IPS DF 6.9 (cell line): ENCODE results near the gene TNS1.

Experiments
- DNase-seq: peaks from one replicate; pipeline ENCODE4 v3.0.0-alpha.2; 2013; ENCODE audit warnings: low read depth, low spot score
- H3K27ac ChIP-seq: one replicate; pipeline ENCODE4 v1.5.1; 2013; ENCODE audit warnings: low read length, control low read depth
- H3K27me3 ChIP-seq: 2 replicates; pipeline ENCODE4 v1.6.1; 2013; ENCODE audit warnings: mild to moderate bottlenecking, low read length; ENCODE audit not compliant: control insufficient read depth, insufficient read depth
- H3K36me3 ChIP-seq: 2 replicates; pipeline ENCODE4 v1.6.1; 2013; ENCODE audit warnings: low read length; ENCODE audit not compliant: control insufficient read depth, insufficient read depth
- H3K4me1 ChIP-seq: 2 replicates; pipeline ENCODE4 v1.6.1; 2013; ENCODE audit warnings: low read length; ENCODE audit not compliant: control insufficient read depth, insufficient read depth
- H3K4me3 ChIP-seq: 2 replicates; pipeline ENCODE4 v1.5.1; 2013; ENCODE audit warnings: mild to moderate bottlenecking, low read length
- H3K9me3 ChIP-seq: 2 replicates; pipeline ENCODE4 v1.6.1; 2013; ENCODE audit warnings: low read length, inconsistent platforms; ENCODE audit not compliant: control insufficient read depth, insufficient read depth
- WGBS: extraction: QIAGEN DNeasy Blood & Tissue Kit; methylation state at CpG from one replicate; pipeline ENCODE4 v1.1.7; 2013; ENCODE audit warnings: mixed read lengths, missing lambda C conversion rate; ENCODE audit not compliant: insufficient read length, insufficient coverage; 5-methylcytosine and 5-hydroxymethylcytosine counted together

TNS1 gene

DNA sequence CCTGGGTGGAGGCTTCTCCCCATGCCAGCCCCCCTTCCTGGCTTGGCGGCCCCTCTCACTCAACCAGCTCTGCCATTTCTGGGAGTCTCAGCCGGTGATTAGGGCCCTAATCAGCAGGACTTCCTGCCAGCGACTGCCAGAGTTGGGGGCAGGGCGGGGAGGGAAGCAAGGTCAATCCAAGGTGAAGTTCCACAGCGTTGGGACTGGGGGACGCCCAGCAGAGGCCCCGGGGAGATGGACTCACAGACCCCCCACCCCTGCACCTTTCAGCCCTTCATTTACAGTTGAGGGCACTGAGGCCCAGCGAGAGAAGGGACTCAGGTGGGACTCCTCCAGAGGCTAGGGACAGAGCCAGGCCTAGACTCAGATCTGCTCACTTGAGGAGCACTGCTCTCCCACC is 65.3 kb downstream of the TNS1 start:
- H3K4me1 ChIP-seq = peaks cover 12% of the 10 kb centered on the region
- no peak overlapping the region for H3K4me3 ChIP-seq
- no CpG with 5 or more reads among the region's 8 CpGs for WGBS

GRCh38 chr2:217936952-217937351 is 65.8 kb downstream of the TNS1 start:
- Histone ChIP-seq H3K27me3 (no peaks in the 10 kb centered on the region), H3K27ac (no peak overlapping the region), H3K4me1 (peaks cover 12% of the 10 kb centered on the region), H3K9me3 (no peaks in the 10 kb centered on the region), H3K4me3 (no peak overlapping the region), H3K36me3 (no peaks in the 10 kb centered on the region)
- WGBS = no CpG with 5 or more reads among the region's 10 CpGs
- DNase-seq = no peak

More for the DNA sequence above, 65.3 kb downstream of the TNS1 start:
- no peaks in the 10 kb centered on the region for H3K36me3 ChIP-seq
- no peak for DNase-seq
- H3K27ac ChIP-seq = no peak overlapping the region
- no peaks in the 10 kb centered on the region for H3K27me3 ChIP-seq
- H3K9me3 ChIP-seq = no peaks in the 10 kb centered on the region

DNA sequence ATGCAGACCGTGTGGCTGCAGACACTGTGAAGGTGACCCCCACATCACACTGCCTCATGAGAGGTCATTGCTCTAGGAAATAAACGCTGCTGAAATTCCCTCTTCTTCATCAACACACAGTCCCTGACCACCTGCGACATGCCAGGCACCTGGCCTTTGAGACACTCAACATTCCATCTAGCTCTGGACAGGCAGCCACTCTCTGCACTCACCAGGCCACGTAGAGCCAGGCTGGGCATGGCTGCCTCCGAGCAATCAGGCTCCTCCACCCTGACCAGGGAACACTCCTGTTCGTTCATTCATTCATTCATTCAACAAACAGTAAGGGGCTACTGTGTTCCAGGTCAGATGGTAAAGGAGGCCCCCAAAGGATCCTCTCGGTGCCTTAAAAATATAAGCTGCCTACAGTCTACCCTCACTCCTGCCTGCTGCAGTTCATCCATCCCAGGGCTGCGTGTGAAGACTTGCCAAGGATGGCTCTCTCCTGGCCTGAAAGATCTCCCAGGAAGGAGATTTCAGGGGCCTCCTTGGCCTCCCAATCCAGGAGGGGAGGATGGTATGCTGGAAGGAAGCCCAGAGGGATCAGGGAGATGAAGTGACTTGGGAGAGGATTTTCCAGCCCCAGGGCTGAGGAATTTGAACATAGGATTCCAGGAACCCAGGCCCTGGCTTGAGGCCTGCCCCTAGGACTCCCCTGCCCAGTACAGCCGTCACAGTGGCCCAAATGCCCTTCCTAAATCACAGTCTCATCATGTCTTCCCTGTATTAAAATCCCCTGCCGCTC is 66.7 kb downstream of the TNS1 start:
- Histone ChIP-seq H3K27ac (no peak overlapping the region), H3K9me3 (no peaks in the 10 kb centered on the region), H3K4me1 (peaks cover 12% of the 10 kb centered on the region), H3K4me3 (no peak overlapping the region), H3K27me3 (no peaks in the 10 kb centered on the region), H3K36me3 (no peaks in the 10 kb centered on the region)
- WGBS = no CpG with 5 or more reads among the region's 10 CpGs
- no peak for DNase-seq

- DNase-seq = no peak
- Histone ChIP-seq H3K4me1 (peaks cover 12% of the 10 kb centered on the region), H3K27ac (no peak overlapping the region), H3K27me3 (no peaks in the 10 kb centered on the region), H3K36me3 (no peaks in the 10 kb centered on the region), H3K9me3 (no peaks in the 10 kb centered on the region), H3K4me3 (no peak overlapping the region)
- WGBS = no CpG with 5 or more reads among the region's 7 CpGs
These were observed 67.4 kb downstream of the TNS1 start for GRCh38 chr2:217935235-217935879.

- Histone ChIP-seq H3K27me3 (no peaks in the 10 kb centered on the region), H3K36me3 (no peaks in the 10 kb centered on the region), H3K9me3 (no peaks in the 10 kb centered on the region), H3K4me3 (no peak overlapping the region), H3K27ac (no peak overlapping the region), H3K4me1 (peaks cover 12% of the 10 kb centered on the region)
- no CpG with 5 or more reads among the region's 13 CpGs for WGBS
- DNase-seq = no peak
These were observed 68.3 kb downstream of the TNS1 start for GRCh38 chr2:217934321-217935131.

DNA sequence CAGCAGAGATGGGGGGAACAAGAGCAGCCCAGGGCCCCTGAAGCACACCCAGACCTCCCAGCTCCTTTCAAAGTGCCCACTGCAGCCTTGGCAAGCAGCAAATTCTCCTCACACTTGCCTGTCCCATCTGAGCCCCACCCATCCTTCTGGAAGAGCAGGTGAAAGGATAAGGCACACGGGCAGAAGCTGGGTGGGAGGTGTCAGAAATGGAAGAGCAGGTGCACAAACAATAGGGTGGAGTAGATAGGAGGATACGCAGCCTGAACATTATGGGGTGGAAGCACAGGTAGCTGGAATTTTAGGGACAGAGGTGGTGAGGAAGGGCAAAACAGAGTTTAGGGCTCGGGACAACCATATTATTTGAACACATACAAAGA is 69.2 kb downstream of the TNS1 start:
- no peak for DNase-seq
- H3K4me1 ChIP-seq = peaks cover 14% of the 10 kb centered on the region
- H3K9me3 ChIP-seq = no peaks in the 10 kb centered on the region
- H3K36me3 ChIP-seq = no peaks in the 10 kb centered on the region
- H3K4me3 ChIP-seq = no peak overlapping the region
- no CpG with 5 or more reads among the region's 3 CpGs for WGBS
- no peaks in the 10 kb centered on the region for H3K27me3 ChIP-seq
- H3K27ac ChIP-seq = no peak overlapping the region

DNA sequence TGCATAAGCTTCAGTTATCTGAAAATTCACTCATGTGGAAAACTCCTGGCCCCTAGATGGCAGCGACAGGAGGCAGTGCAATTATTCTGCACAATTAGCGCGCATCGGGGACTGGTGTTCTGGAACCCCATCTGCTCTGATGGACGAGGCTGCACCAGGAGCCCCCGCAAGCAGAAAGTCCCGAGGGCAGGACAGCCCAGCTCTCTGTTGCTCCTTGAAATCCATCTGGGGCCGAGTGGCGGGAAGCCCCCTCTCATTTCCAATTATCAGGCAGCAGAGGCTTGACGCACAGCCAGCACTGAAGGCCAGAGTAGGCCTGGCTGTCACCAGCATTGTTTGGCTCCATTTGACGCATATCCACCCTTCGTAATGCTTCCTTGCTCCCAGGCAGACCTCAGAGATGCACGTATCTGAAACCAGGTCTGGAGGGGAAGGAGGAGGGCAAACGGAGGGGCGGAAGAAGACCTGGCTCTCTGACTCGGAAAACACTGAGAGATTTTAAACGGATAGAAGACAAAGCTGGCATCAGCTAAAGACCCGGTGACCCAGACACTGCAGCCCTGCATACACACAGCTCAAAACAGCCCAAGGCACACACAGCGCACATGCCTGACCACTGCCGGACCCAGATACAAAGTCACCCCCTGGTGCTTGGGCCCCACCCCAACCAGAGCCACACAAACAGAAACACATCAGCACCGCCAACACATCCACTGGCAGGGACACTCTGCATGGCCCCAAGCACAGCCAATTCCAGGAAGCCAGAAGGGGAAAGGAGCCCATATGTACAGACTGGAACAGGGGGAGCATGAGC is 69.8 kb downstream of the TNS1 start:
- no peak for DNase-seq
- no peaks in the 10 kb centered on the region for H3K36me3 ChIP-seq
- H3K27me3 ChIP-seq = no peaks in the 10 kb centered on the region
- H3K27ac ChIP-seq = no peak overlapping the region
- no peaks in the 10 kb centered on the region for H3K9me3 ChIP-seq
- no CpG with 5 or more reads among the region's 21 CpGs for WGBS
- peaks cover 14% of the 10 kb centered on the region for H3K4me1 ChIP-seq
- H3K4me3 ChIP-seq = no peak overlapping the region

DNA sequence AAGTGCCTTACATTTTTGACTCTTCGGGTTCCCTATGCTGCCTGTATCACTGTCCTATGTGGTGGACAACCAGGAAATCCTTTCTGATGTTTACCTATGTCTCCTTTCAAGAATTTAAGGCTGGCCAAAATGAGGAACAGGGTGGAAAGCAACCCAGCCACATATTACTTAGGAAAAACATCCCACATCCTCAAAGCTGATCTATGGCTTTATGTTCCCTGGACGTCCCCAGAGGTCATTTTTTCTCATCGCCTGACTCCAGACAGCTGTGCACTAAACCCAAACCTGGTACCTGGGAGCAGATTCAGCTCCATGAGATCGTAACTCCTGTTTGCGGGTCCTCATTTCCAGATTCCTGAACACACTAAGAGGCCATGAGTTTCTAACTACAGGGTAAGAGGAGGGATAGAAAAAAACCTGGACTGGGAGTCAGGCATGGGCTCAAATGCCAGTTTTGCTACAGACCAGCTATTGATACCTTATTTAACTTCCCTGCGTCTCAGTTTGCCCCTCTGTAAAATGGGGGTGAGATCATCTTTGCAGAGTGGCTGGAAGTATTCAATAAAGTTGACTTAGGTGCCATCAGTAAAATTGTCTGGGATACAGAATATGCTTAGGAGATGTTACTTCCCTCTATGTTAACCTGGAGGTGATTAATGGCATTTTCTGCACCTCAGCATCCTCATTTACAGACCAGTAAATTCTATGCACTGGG is 70.8 kb downstream of the TNS1 start:
- Histone ChIP-seq H3K27ac (no peak overlapping the region), H3K27me3 (no peaks in the 10 kb centered on the region), H3K36me3 (no peaks in the 10 kb centered on the region), H3K9me3 (no peaks in the 10 kb centered on the region), H3K4me3 (no peak overlapping the region), H3K4me1 (peaks cover 11% of the 10 kb centered on the region; the same call in 1 of the 2 replicates)
- no CpG with 5 or more reads among the region's 6 CpGs for WGBS
- no peak for DNase-seq

DNA sequence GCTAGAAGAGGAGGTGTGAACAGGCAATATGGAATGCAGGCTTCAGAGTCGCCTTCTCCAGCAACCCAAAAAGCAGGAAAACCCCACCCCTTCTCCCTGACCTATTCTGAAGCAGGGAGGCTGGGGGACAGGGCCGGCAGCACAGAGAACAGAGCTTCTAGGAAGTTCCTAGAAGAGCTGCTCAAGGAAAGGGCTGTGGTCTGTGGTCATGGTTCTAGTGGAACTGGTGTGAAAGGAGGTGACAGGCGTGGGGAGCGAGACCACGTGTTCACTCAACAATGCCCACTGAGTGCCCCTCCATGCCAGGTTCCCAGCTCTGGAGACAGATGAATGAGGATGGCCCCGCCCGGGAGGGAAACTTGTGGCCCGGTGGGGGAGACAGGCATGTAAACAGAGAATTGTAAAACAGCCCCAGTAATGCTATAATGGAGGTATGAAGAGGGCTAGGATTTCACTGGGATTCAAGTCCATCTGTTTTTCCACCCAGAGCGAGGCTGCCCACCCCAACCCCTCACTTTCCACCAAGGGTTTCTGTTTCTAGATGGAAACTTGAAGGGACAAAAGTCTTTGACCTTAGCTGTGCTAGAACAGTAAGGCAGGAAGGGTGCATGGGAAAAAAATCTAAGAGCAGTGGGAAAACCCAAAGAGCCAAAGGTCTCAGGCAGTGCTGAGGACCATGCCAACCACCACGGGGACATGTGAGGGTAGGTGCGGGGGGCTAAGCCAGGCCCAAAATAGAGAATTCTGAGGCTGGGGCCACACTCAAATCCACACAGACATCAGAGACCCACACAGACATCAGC is 71.8 kb downstream of the TNS1 start:
- no peaks in the 10 kb centered on the region for H3K9me3 ChIP-seq
- no peak overlapping the region for H3K27ac ChIP-seq
- no peaks in the 10 kb centered on the region for H3K27me3 ChIP-seq
- no peak overlapping the region for H3K4me3 ChIP-seq
- H3K36me3 ChIP-seq = no peaks in the 10 kb centered on the region
- H3K4me1 ChIP-seq = peaks cover 10% of the 10 kb centered on the region; the same call in 1 of the 2 replicates
- no CpG with 5 or more reads among the region's 11 CpGs for WGBS
- no peak for DNase-seq
